GM12878 (cell line): ENCODE data around the gene AKAP5. TPM values are rescaled to one million over a fixed set of nuclear protein-coding genes. Genes with fewer than 3 reads are reported as not detected.

Experiments
- BCL11A ChIP-seq: IDR thresholded peaks from 2 replicates; pipeline ENCODE4 v1.6.1; 2011; ENCODE audit warnings: low read depth, low read length
- BCL3 ChIP-seq: IDR thresholded peaks from 2 replicates; pipeline ENCODE4 v1.6.1; 2011; ENCODE audit warnings: borderline replicate concordance, low read depth, mild to moderate bottlenecking, moderate library complexity, low read length; ENCODE audit not compliant: insufficient read depth, poor library complexity, severe bottlenecking
- CHD2 ChIP-seq: IDR thresholded peaks from 2 replicates; pipeline ENCODE4 v1.6.1; 2011; ENCODE audit warnings: low read depth, low read length, improper control_type of control experiment, borderline replicate concordance
- E2F4 ChIP-seq: IDR thresholded peaks from 2 replicates; pipeline ENCODE4 v1.6.1; 2012; ENCODE audit warnings: low read depth, low read length, improper control_type of control experiment
- E2F8 ChIP-seq: fragments of 450-650 bp; IDR thresholded peaks from 2 replicates; pipeline ENCODE4 v1.6.1; 2018; ENCODE audit warnings: mild to moderate bottlenecking, low read depth, moderate library complexity; ENCODE audit not compliant: partially characterized antibody
- ETV6 ChIP-seq, 2 experiments: fragments of 450-650 bp in 1 of 2; IDR thresholded peaks in 1 of 2; conservative IDR thresholded peaks in 1 of 2; 2 replicates each; pipeline ENCODE4 v1.6.1; 2014; ENCODE audit warnings: antibody characterized with exemption in 1 of 2, borderline replicate concordance in 1 of 2, low read depth in 1 of 2, mild to moderate bottlenecking in 1 of 2, moderate library complexity in 1 of 2
- GABPA ChIP-seq: IDR thresholded peaks from 2 replicates; pipeline ENCODE4 v1.6.1; 2014; ENCODE audit warnings: antibody characterized with exemption, low read depth, mild to moderate bottlenecking, inconsistent platforms
- IKZF2 ChIP-seq, 2 experiments: fragments of 450-650 bp; IDR thresholded peaks; 2 replicates each; pipeline ENCODE4 v1.6.1; 2017; ENCODE audit warnings: mild to moderate bottlenecking in 2 of 2, moderate library complexity in 2 of 2
- MAX ChIP-seq: IDR thresholded peaks from 2 replicates; pipeline ENCODE4 v1.6.1; 2012; ENCODE audit warnings: low read depth, low read length, improper control_type of control experiment
- MEF2A ChIP-seq: IDR thresholded peaks from 2 replicates; pipeline ENCODE4 v1.6.1; 2011; ENCODE audit warnings: low read depth, mild to moderate bottlenecking, low read length, moderate library complexity; ENCODE audit not compliant: insufficient read depth
- MXI1 ChIP-seq: fragments of 150-350 bp; IDR thresholded peaks from 2 replicates; pipeline ENCODE4 v1.6.1; 2011; ENCODE audit warnings: low read depth, mild to moderate bottlenecking, inconsistent platforms, low read length, improper control_type of control experiment
- NFIC ChIP-seq: IDR thresholded peaks from 2 replicates; pipeline ENCODE4 v1.6.1; 2012; ENCODE audit warnings: low read depth, mild to moderate bottlenecking, inconsistent platforms, low read length, moderate library complexity
- NFYA ChIP-seq: IDR thresholded peaks from 2 replicates; pipeline ENCODE4 v1.6.1; 2011; ENCODE audit warnings: low read depth, mild to moderate bottlenecking, low read length, improper control_type of control experiment, borderline replicate concordance
- NR2C1 ChIP-seq: fragments of 450-650 bp; IDR thresholded peaks from 2 replicates; pipeline ENCODE4 v1.6.1; 2017; ENCODE audit warnings: antibody characterized with exemption, mild to moderate bottlenecking, moderate library complexity
- POLR2AphosphoS5 ChIP-seq: IDR thresholded peaks from 2 replicates; pipeline ENCODE4 v1.6.1; 2011; ENCODE audit warnings: mild to moderate bottlenecking, low read length, inconsistent platforms
- POU2F2 ChIP-seq: IDR thresholded peaks from 3 replicates; pipeline ENCODE4 v1.6.1; 2011; ENCODE audit warnings: low read depth, mild to moderate bottlenecking, low read length, borderline replicate concordance
- RUNX3 ChIP-seq: IDR thresholded peaks from 2 replicates; pipeline ENCODE4 v1.6.1; 2012; ENCODE audit warnings: low read length, inconsistent platforms
- SPI1 ChIP-seq: IDR thresholded peaks from 2 replicates; pipeline ENCODE4 v1.6.1; 2011; ENCODE audit warnings: low read depth, mild to moderate bottlenecking, low read length, moderate library complexity, borderline replicate concordance; ENCODE audit not compliant: insufficient read depth
- SREBF1 ChIP-seq: IDR thresholded peaks from 2 replicates; pipeline ENCODE4 v1.6.1; 2012; ENCODE audit warnings: mild to moderate bottlenecking, low read length
- SRF ChIP-seq, 2 experiments: IDR thresholded peaks; 2 replicates each; pipeline ENCODE4 v1.6.1; 2011; ENCODE audit warnings: low read depth in 2 of 2, low read length in 2 of 2, mild to moderate bottlenecking in 1 of 2, moderate library complexity in 1 of 2
- TARDBP ChIP-seq: IDR thresholded peaks from 2 replicates; pipeline ENCODE4 v1.6.1; 2016; ENCODE audit warnings: borderline replicate concordance
- TBL1XR1 ChIP-seq: IDR thresholded peaks from 2 replicates; pipeline ENCODE4 v1.6.1; 2012; ENCODE audit warnings: low read depth, low read length, improper control_type of control experiment
- YY1 ChIP-seq: IDR thresholded peaks from 2 replicates; pipeline ENCODE4 v1.6.1; 2011; ENCODE audit warnings: low read depth, mild to moderate bottlenecking, low read length
- ZSCAN29 ChIP-seq: fragments of 450-650 bp; IDR thresholded peaks from 2 replicates; pipeline ENCODE4 v1.6.1; 2017; ENCODE audit warnings: mild to moderate bottlenecking, moderate library complexity
- ZZZ3 ChIP-seq: IDR thresholded peaks from 2 replicates; pipeline ENCODE4 v1.6.1; 2011; ENCODE audit warnings: low read depth; ENCODE audit not compliant: control insufficient read depth, insufficient read length
- polyA plus RNA-seq, 11 experiments: library from polyadenylated mRNA; depleted of rRNA in 4 of 11; unstranded in 6 of 11; stranded (reverse) in 5 of 11; fragments of >200 nt; fragmentation: Nextera tagmentation in 4 of 11; fragmentation: Illumina TruSeq in 1 of 11; extraction: Ambion mirVana in 4 of 11; extraction: Trizol in 1 of 11; gene quantifications; 1 replicate in 1 of 11; 2 replicates in 10 of 11; pipeline versions ENCODE4 v1.2.1 to v1.2.3, GENCODE V29; 2011 to 2016; ENCODE audit warnings: inconsistent platforms in 2 of 11, missing spikeins in 2 of 11, low read depth in 1 of 11
- total RNA-seq, 4 experiments: library from RNA; depleted of rRNA in 3 of 4; stranded (reverse); fragments of >200 nt in 3 of 4; fragmentation: Illumina TruSeq in 1 of 4; extraction: Trizol in 1 of 4; gene quantifications; 2 replicates each; pipeline versions ENCODE4 v1.2.1 to v1.2.3, GENCODE V29; 2013 to 2021

AKAP5 gene
- total and polyA plus RNA-seq, 10 of the 15 experiments (the other 5 are each of a cell fraction or from before 2014, with no cell fraction given): 0.45 to 5.1 (median 1.7) TPM

GRCh38 chr14:64508215-64508776 lies 43.0 kb downstream of the AKAP5 start (continued):
- TF ChIP-seq SREBF1: no peak
- TF ChIP-seq NFYA: no peak
- TF ChIP-seq YY1: 0 out of 2 replicates have a peak, but pooled peaks have one; percentile 13
- TF ChIP-seq BCL11A: peak; percentile 65; the same call in 1 of the 2 replicates
- TF ChIP-seq TARDBP: no peak
- no peak for TF ChIP-seq ZSCAN29
- no peak for TF ChIP-seq POU2F2
- peak; percentile 34 for TF ChIP-seq BCL3
- TF ChIP-seq SPI1: peak; percentile 77
- no peak for TF ChIP-seq SRF (IDR thresholded peaks at IDR 0.05; ENCODE audit: low read depth in 2 of 2, low read length in 2 of 2)
- TF ChIP-seq E2F8: no peak
- TF ChIP-seq ZZZ3: no peak
- no peak for TF ChIP-seq MAX
- 0 out of 2 replicates have a peak, but pooled peaks have one; percentile 8 for TF ChIP-seq MXI1
- TF ChIP-seq NR2C1: no peak
- peak in 1 of 2 experiments; percentile 22; a peak in 1 of 4 replicates for TF ChIP-seq ETV6 (conservative IDR thresholded peaks at IDR 0.05 in 1 of 2, IDR thresholded peaks at IDR 0.05 in 1 of 2; ENCODE audit: borderline replicate concordance in 1 of 2, low read depth in 1 of 2)
- TF ChIP-seq GABPA: 0 out of 2 replicates have a peak, but pooled peaks have one; percentile 19
- TF ChIP-seq IKZF2 (IDR thresholded peaks at IDR 0.05): peak; percentile 10 to 23; a peak in 1 of 4 replicates
- TF ChIP-seq NFIC: peak; percentile 56; the same call in 1 of the 2 replicates
- no peak for TF ChIP-seq TBL1XR1
- peak; percentile 38; the same call in 1 of the 2 replicates for TF ChIP-seq RUNX3
- no peak for TF ChIP-seq E2F4
- no peak for TF ChIP-seq CHD2
- no peak for TF ChIP-seq POLR2AphosphoS5
- TF ChIP-seq MEF2A: no peak
